CD4-positive, alpha-beta memory T cell (primary cell): ENCODE results near the gene SDF4. TPM values are rescaled to one million over a fixed set of nuclear protein-coding genes. Genes with fewer than 3 reads are reported as not detected.

Experiments
- CTCF ChIA-PET: fragments of 350-600 bp; sonication (Branson Sonifier 250); formaldehyde crosslinking; loops from one replicate; lab custom pipeline; 2021; ENCODE audit warnings: inconsistent platforms; ENCODE audit not compliant: partially characterized antibody; lab: Charles Lee
- POLR2A ChIA-PET: fragments of 350-600 bp; sonication (Branson Sonifier 250); formaldehyde crosslinking; loops from one replicate; lab custom pipeline; 2021; ENCODE audit not compliant: partially characterized antibody; lab: Charles Lee
- DNase-seq, 5 donors: peaks; one replicate each; pipeline versions ENCODE4 v3.0.0 to v3.0.0-alpha.2; 2020 to 2022; ENCODE audit warnings: mixed read lengths in 1 of 5
- H3K27ac ChIP-seq: one replicate; pipeline ENCODE4 v1.7.0; 2013; ENCODE audit warnings: low read depth, low read length
- H3K27me3 ChIP-seq: 2 replicates; pipeline ENCODE4 v1.7.0; 2013; ENCODE audit warnings: mild to moderate bottlenecking, low read length, moderate library complexity; ENCODE audit not compliant: insufficient read depth
- H3K36me3 ChIP-seq: 2 replicates; pipeline ENCODE4 v1.7.0; 2013; ENCODE audit warnings: mild to moderate bottlenecking, low read length, moderate library complexity; ENCODE audit not compliant: insufficient read depth
- H3K4me1 ChIP-seq: 2 replicates; pipeline ENCODE4 v1.7.0; 2013; ENCODE audit warnings: mild to moderate bottlenecking, low read length, moderate library complexity; ENCODE audit not compliant: insufficient read depth
- H3K4me3 ChIP-seq, 2 donors: one replicate each; pipeline ENCODE4 v1.7.0; 2013; ENCODE audit warnings: low read length in 2 of 2, mild to moderate bottlenecking in 1 of 2
- H3K9me3 ChIP-seq, 2 donors: one replicate each; pipeline ENCODE4 v1.7.0; 2013; ENCODE audit warnings: low read length in 2 of 2, control low read depth in 1 of 2; ENCODE audit not compliant: control insufficient read depth in 1 of 2
- H3K27ac Mint-ChIP-seq, 7 donors: one replicate each; pipeline ENCODE4 v1.8.0; 2020 to 2021; ENCODE audit warnings: mixed read lengths in 7 of 7, mild to moderate bottlenecking in 6 of 7, inconsistent platforms in 3 of 7, moderate library complexity in 3 of 7
- H3K27me3 Mint-ChIP-seq, 2 donors: one replicate each; pipeline ENCODE4 v1.8.0; 2020 to 2021; ENCODE audit warnings: mixed read lengths in 2 of 2
- H3K36me3 Mint-ChIP-seq, 2 donors: one replicate each; pipeline ENCODE4 v1.8.0; 2020 to 2021; ENCODE audit warnings: mixed read lengths in 2 of 2, inconsistent platforms in 1 of 2, mild to moderate bottlenecking in 1 of 2
- H3K4me1 Mint-ChIP-seq, 4 donors: one replicate each; pipeline ENCODE4 v1.8.0; 2020 to 2021; ENCODE audit warnings: mixed read lengths in 4 of 4, mild to moderate bottlenecking in 1 of 4
- H3K4me3 Mint-ChIP-seq, 8 donors: one replicate each; pipeline ENCODE4 v1.8.0; 2020 to 2021; ENCODE audit warnings: mixed read lengths in 8 of 8, mild to moderate bottlenecking in 7 of 8, moderate library complexity in 6 of 8, inconsistent platforms in 3 of 8
- H3K9me3 Mint-ChIP-seq, 8 donors: one replicate each; pipeline ENCODE4 v1.8.0; 2020 to 2021; ENCODE audit warnings: mixed read lengths in 8 of 8, mild to moderate bottlenecking in 5 of 8, inconsistent platforms in 3 of 8, moderate library complexity in 1 of 8
- intact Hi-C: fragments of 100-400 bp; cut with micrococcal nuclease; formaldehyde crosslinking; loops from one replicate; pipeline ENCODE4 v1.15.1; 2023
- microRNA-seq: library from miRNA; unstranded; fragments of <30 nt; microRNA quantifications from one replicate; pipeline ENCODE4 v1.2.0, GENCODE V29; 2021; ENCODE audit warnings: borderline replicate concordance, borderline number of aligned reads, borderline microRNAs expressed, mixed read lengths
- polyA plus RNA-seq, 2 donors: library from polyadenylated mRNA; unstranded; fragments of 300-500 nt; fragmentation: Illumina TruSeq; gene quantifications; one replicate each; pipeline ENCODE4 v1.2.3, GENCODE V29; 2021
- total RNA-seq, 2 experiments: library from RNA; stranded (reverse); gene quantifications; one replicate each; pipeline ENCODE4 v1.2.3, GENCODE V29; 2021

Gene SDF4
- total and polyA plus RNA-seq, 4 experiments from 2014 or later = 97.4 to 138 (median 116) TPM

DNA sequence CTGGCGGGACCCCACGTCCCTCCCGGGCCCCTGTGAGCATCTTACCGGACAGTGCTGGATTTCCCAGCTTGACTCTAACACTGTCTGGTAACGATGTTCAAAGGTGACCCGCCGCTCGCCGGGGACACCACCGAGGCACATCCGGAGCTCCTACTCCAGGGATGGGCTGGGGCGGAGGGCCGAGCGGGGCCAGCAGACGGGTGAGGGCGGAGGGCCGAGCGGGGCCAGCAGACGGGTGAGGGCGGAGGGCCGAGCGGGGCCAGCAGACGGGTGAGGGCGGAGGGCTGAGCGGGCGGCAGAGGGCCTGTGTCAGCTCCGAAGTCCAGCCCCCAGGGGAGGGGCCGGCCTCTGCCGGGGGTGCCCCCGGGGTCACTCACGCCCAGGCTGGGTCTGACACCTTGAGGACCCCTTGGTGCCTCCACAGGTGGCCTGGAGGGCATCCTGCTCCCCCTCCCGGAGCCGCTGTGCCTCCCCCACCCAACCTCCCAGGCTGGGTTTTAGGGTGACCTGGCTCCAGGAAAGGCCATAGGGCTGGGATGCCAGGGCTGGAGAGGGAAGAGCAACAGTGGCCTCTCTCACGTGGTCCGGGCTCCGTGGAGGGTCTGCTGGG, 63.9 kb downstream of the SDF4 start:
- peaks cover 3 to 8% of the 10 kb centered on the region in 2 donors for H3K27me3 Mint-ChIP-seq
- Histone ChIP-seq H3K36me3 (no peaks in the 10 kb centered on the region), H3K27me3 (no peaks in the 10 kb centered on the region), H3K27ac (no peak overlapping the region), H3K4me1 (peaks cover 30% of the 10 kb centered on the region), H3K9me3 (no peaks in the 10 kb centered on the region), H3K4me3 (no peak overlapping the region)
- peaks cover 5 to 13% (median 9%) of the 10 kb centered on the region in 4 donors for H3K4me1 Mint-ChIP-seq
- H3K4me3 Mint-ChIP-seq = no peak overlapping the region
- intact Hi-C loops = no loop called here
- ChIA-PET CTCF (no interaction called here), POLR2A (interaction anchor here (1.8 kb wide), 1 partner anchor 10 kb away, joined by 4 read pairs; no protein-coding TSS in a partner anchor)
- H3K36me3 Mint-ChIP-seq = no peaks in the 10 kb centered on the region
- H3K9me3 Mint-ChIP-seq = peaks cover 0 to 2% (median 0%) of the 10 kb centered on the region in 8 donors
- no peak overlapping the region for H3K27ac Mint-ChIP-seq
- no peak for DNase-seq

DNA sequence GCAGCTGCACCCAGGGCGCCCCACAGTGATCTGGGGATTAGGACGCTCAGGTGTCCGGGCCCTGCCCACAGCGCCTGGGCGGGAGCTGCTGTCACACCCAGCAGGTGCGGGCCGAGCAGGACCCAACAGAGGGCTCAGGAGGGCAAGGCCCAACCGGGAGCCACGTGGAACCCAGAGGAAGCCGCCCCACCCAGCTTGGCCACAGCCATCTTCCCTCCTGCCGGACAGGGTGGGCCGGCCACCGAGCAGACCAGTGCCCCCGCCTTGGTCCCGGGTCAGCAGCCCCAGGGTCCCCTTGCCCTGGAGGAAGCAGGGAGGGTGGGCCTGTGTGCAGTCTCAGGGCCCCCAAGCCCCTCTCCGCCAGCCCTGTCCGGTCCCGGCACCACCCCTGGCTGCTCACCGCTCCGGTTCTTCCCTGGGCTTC, 64.4 kb downstream of the SDF4 start:
- peaks cover 28% of the 10 kb centered on the region for H3K4me1 ChIP-seq
- H3K9me3 ChIP-seq = no peaks in the 10 kb centered on the region
- H3K27me3 ChIP-seq = no peaks in the 10 kb centered on the region
- intact Hi-C loops = no loop called here
- no peaks in the 10 kb centered on the region for H3K36me3 ChIP-seq
- H3K27me3 Mint-ChIP-seq = peaks cover 3 to 8% of the 10 kb centered on the region in 2 donors
- H3K27ac Mint-ChIP-seq = no peak overlapping the region
- no peak overlapping the region for H3K4me3 Mint-ChIP-seq
- CTCF ChIA-PET = no interaction called here
- no peak overlapping the region for H3K4me3 ChIP-seq
- H3K36me3 Mint-ChIP-seq = no peaks in the 10 kb centered on the region
- DNase-seq = no peak
- POLR2A ChIA-PET = interaction anchor here (1.8 kb wide), 1 partner anchor 10 kb away, joined by 4 read pairs; no protein-coding TSS in a partner anchor
- H3K9me3 Mint-ChIP-seq = peaks cover 0 to 2% (median 0%) of the 10 kb centered on the region in 8 donors
- H3K4me1 Mint-ChIP-seq = peaks cover 5 to 12% (median 8%) of the 10 kb centered on the region in 4 donors
- H3K27ac ChIP-seq = no peak overlapping the region

Small RNAs within 50 kb of the gene (microRNA-seq; reads per million reads assigned to microRNA genes)
- gene MIR200A (1.2 reads per million), gene MIR200B (7.9 reads per million, percentile 34 among the genes with 10 or more reads in this experiment), gene MIR429 (not detected)

Other genes with a start within 250 kb of the SDF4 start
- gene PERM1, start 249.9 kb downstream of the SDF4 start, total RNA-seq = not detected
- under 1 TPM in 1 of 2 donors, not detected in 1; 0.16 TPM for gene PERM1, start 249.9 kb downstream of the SDF4 start, polyA plus RNA-seq
- gene HES4, start 231.9 kb downstream of the SDF4 start, total RNA-seq = not detected
- gene HES4, start 231.9 kb downstream of the SDF4 start, polyA plus RNA-seq = under 1 TPM in 1 of 2 donors, not detected in 1; 0.36 TPM
- 10 to 100 TPM; 31.6 to 33.2 TPM for gene ISG15, start 218.5 kb downstream of the SDF4 start, total RNA-seq
- gene ISG15, start 218.5 kb downstream of the SDF4 start, polyA plus RNA-seq = 100 to 1,000 TPM; 212 to 309 TPM
- gene AGRN, start 211.9 kb downstream of the SDF4 start, total RNA-seq = 1 to 10 TPM; 1.2 to 1.4 TPM
- not detected for gene AGRN, start 211.9 kb downstream of the SDF4 start, polyA plus RNA-seq
- gene RNF223, start 157.7 kb downstream of the SDF4 start, total RNA-seq = not detected
- gene RNF223, start 157.7 kb downstream of the SDF4 start, polyA plus RNA-seq = not detected
- 10 to 100 TPM; 15.0 to 15.1 TPM for gene C1orf159, start 115.9 kb downstream of the SDF4 start, total RNA-seq
- gene C1orf159, start 115.9 kb downstream of the SDF4 start, polyA plus RNA-seq = 1 to 10 TPM; 3.8 to 7.9 TPM
- gene TTLL10, start 58.1 kb downstream of the SDF4 start, total RNA-seq = not detected
- under 1 TPM; 0.27 to 0.45 TPM for gene TTLL10, start 58.1 kb downstream of the SDF4 start, polyA plus RNA-seq
- gene TNFRSF18, start 25.4 kb downstream of the SDF4 start, total RNA-seq = 1 to 10 TPM; 8.0 to 8.6 TPM
- 10 to 100 TPM; 22.1 to 27.1 TPM for gene TNFRSF18, start 25.4 kb downstream of the SDF4 start, polyA plus RNA-seq
- 10 to 100 TPM; 13.5 to 15.5 TPM for gene TNFRSF4, start 17.8 kb downstream of the SDF4 start, total RNA-seq
- gene TNFRSF4, start 17.8 kb downstream of the SDF4 start, polyA plus RNA-seq = 10 to 100 TPM; 63.2 to 75.1 TPM
- gene B3GALT6, start 236 bp upstream of the SDF4 start, total RNA-seq = 10 to 100 TPM; 23.0 to 23.7 TPM
- 10 to 100 TPM in 1 of 2 donors, 1 to 10 TPM in 1; 5.4 to 14.4 TPM for gene B3GALT6, start 236 bp upstream of the SDF4 start, polyA plus RNA-seq
- 1 to 10 TPM; 2.4 to 3.3 TPM for gene C1QTNF12, start 14.7 kb upstream of the SDF4 start, total RNA-seq
- gene C1QTNF12, start 14.7 kb upstream of the SDF4 start, polyA plus RNA-seq = under 1 TPM in 1 of 2 donors, not detected in 1; 0.31 TPM
- 10 to 100 TPM; 82.8 to 92.9 TPM for gene UBE2J2, start 41.9 kb upstream of the SDF4 start, total RNA-seq
- gene UBE2J2, start 41.9 kb upstream of the SDF4 start, polyA plus RNA-seq = 10 to 100 TPM; 79.4 to 96.7 TPM
- gene SCNN1D, start 48.4 kb upstream of the SDF4 start, total RNA-seq = 10 to 100 TPM in 1 of 2 experiments, 1 to 10 TPM in 1; 9.6 to 11.5 TPM
- under 1 TPM in 1 of 2 donors, not detected in 1; 0.25 TPM for gene SCNN1D, start 48.4 kb upstream of the SDF4 start, polyA plus RNA-seq
- gene ACAP3, start 75.9 kb upstream of the SDF4 start, total RNA-seq = 10 to 100 TPM; 59.7 to 65.6 TPM
- 1 to 10 TPM; 5.4 to 6.9 TPM for gene ACAP3, start 75.9 kb upstream of the SDF4 start, polyA plus RNA-seq
- gene PUSL1, start 76.6 kb upstream of the SDF4 start, total RNA-seq = 10 to 100 TPM; 24.1 to 27.9 TPM
- 10 to 100 TPM; 15.4 to 16.7 TPM for gene PUSL1, start 76.6 kb upstream of the SDF4 start, polyA plus RNA-seq
- 100 to 1,000 TPM; 163 to 173 TPM for gene INTS11, start 92.7 kb upstream of the SDF4 start, total RNA-seq
- gene INTS11, start 92.7 kb upstream of the SDF4 start, polyA plus RNA-seq = 10 to 100 TPM; 68.3 to 71.3 TPM
- gene CPTP, start 92.8 kb upstream of the SDF4 start, total RNA-seq = 10 to 100 TPM; 25.0 to 28.3 TPM
- gene CPTP, start 92.8 kb upstream of the SDF4 start, polyA plus RNA-seq = 10 to 100 TPM; 15.4 to 26.8 TPM
- 1 to 10 TPM; 1.5 TPM for gene TAS1R3, start 99.3 kb upstream of the SDF4 start, total RNA-seq
- gene TAS1R3, start 99.3 kb upstream of the SDF4 start, polyA plus RNA-seq = under 1 TPM in 1 of 2 donors, not detected in 1; 0.47 TPM
- 10 to 100 TPM; 43.7 to 44.6 TPM for gene DVL1, start 117.4 kb upstream of the SDF4 start, total RNA-seq
- 1 to 10 TPM in 1 of 2 donors, under 1 TPM in 1; 0.19 to 1.9 TPM for gene DVL1, start 117.4 kb upstream of the SDF4 start, polyA plus RNA-seq
- under 1 TPM in 1 of 2 experiments, not detected in 1; 0.35 TPM for gene MXRA8, start 126.6 kb upstream of the SDF4 start, total RNA-seq
- gene MXRA8, start 126.6 kb upstream of the SDF4 start, polyA plus RNA-seq = under 1 TPM in 1 of 2 donors, not detected in 1; 0.57 TPM
- 10 to 100 TPM; 60.4 to 72.7 TPM for gene AURKAIP1, start 143.2 kb upstream of the SDF4 start, total RNA-seq
- gene AURKAIP1, start 143.2 kb upstream of the SDF4 start, polyA plus RNA-seq = 100 to 1,000 TPM; 159 to 179 TPM
- 100 to 1,000 TPM; 388 to 394 TPM for gene CCNL2, start 167.3 kb upstream of the SDF4 start, total RNA-seq
- 10 to 100 TPM; 18.3 to 36.6 TPM for gene CCNL2, start 167.3 kb upstream of the SDF4 start, polyA plus RNA-seq
- gene MRPL20, start 175.3 kb upstream of the SDF4 start, total RNA-seq = 100 to 1,000 TPM; 119 to 123 TPM
- gene MRPL20, start 175.3 kb upstream of the SDF4 start, polyA plus RNA-seq = 100 to 1,000 TPM; 171 to 202 TPM
- gene ANKRD65, start 189.3 kb upstream of the SDF4 start, total RNA-seq = not detected
- gene ANKRD65, start 189.3 kb upstream of the SDF4 start, polyA plus RNA-seq = not detected
- not detected for gene VWA1, start 203.7 kb upstream of the SDF4 start, total RNA-seq
- not detected for gene VWA1, start 203.7 kb upstream of the SDF4 start, polyA plus RNA-seq
- 1 to 10 TPM; 1.5 to 1.6 TPM for gene ATAD3C, start 217.7 kb upstream of the SDF4 start, total RNA-seq
- gene ATAD3C, start 217.7 kb upstream of the SDF4 start, polyA plus RNA-seq = 1 to 10 TPM; 1.8 to 2.1 TPM
- gene ATAD3B, start 239.8 kb upstream of the SDF4 start, total RNA-seq = 10 to 100 TPM; 51.1 to 53.8 TPM
- gene ATAD3B, start 239.8 kb upstream of the SDF4 start, polyA plus RNA-seq = 1 to 10 TPM; 2.9 to 8.1 TPM